GM23338 (cell line): ENCODE measurements around the gene SETBP1.

Source experiments
- EZH2 ChIP-seq: fragments of 200-600 bp; sonication (generic); IDR thresholded peaks from one replicate; pipeline ENCODE4 v1.8.0; 2017; ENCODE audit warnings: antibody characterized with exemption, mild to moderate bottlenecking, low read depth; ENCODE audit not compliant: unreplicated experiment
- EZH2phosphoT487 ChIP-seq: fragments of 200-600 bp; sonication (generic); IDR thresholded peaks from one replicate; pipeline ENCODE4 v1.8.1; 2018; ENCODE audit warnings: antibody characterized with exemption; ENCODE audit not compliant: unreplicated experiment
- JUNB ChIP-seq: IDR thresholded peaks from one replicate; pipeline ENCODE4 v1.6.1; 2016; ENCODE audit warnings: antibody characterized with exemption; ENCODE audit not compliant: unreplicated experiment
- POLR2AphosphoS5 ChIP-seq: IDR thresholded peaks from 2 replicates; pipeline ENCODE4 v1.6.1; 2016; ENCODE audit warnings: antibody characterized with exemption, low read depth
- TF ChIP-seq, protein P1 (sequence below), 2 experiments: fragments of 200-600 bp in 1 of 2; sonication (generic) in 1 of 2; conservative IDR thresholded peaks; 2 replicates each; pipeline versions ENCODE4 v1.5.1 to v1.6.1; 2016 to 2017; ENCODE audit warnings: antibody characterized with exemption in 2 of 2, low read depth in 2 of 2, mild to moderate bottlenecking in 2 of 2, moderate library complexity in 1 of 2

DNA sequence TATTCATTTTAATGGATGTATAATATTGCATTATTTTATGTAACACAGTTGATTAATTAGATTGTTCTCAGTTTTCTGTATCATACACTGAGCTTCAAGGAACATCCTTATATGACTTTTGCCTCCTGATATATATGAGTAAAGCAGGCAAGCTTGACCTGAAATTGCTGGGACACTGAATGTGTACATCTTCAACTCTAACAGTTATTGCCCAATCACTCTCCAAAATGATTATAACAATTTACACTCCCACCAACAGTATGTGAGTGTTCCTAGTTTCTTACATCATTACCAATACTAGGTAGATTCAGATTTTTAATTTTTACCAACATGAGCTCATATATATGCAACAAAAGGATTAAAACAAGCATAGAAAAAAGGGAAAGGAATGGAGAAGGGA lies 379.4 kb downstream of the SETBP1 start:
- no peak for TF ChIP-seq POLR2AphosphoS5
- TF ChIP-seq, protein P1, sequence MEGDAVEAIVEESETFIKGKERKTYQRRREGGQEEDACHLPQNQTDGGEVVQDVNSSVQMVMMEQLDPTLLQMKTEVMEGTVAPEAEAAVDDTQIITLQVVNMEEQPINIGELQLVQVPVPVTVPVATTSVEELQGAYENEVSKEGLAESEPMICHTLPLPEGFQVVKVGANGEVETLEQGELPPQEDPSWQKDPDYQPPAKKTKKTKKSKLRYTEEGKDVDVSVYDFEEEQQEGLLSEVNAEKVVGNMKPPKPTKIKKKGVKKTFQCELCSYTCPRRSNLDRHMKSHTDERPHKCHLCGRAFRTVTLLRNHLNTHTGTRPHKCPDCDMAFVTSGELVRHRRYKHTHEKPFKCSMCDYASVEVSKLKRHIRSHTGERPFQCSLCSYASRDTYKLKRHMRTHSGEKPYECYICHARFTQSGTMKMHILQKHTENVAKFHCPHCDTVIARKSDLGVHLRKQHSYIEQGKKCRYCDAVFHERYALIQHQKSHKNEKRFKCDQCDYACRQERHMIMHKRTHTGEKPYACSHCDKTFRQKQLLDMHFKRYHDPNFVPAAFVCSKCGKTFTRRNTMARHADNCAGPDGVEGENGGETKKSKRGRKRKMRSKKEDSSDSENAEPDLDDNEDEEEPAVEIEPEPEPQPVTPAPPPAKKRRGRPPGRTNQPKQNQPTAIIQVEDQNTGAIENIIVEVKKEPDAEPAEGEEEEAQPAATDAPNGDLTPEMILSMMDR (conservative IDR thresholded peaks at IDR 0.05; ENCODE audit: low read depth in 2 of 2) = no peak
- TF ChIP-seq JUNB = no peak
- no peak for TF ChIP-seq EZH2
- TF ChIP-seq EZH2phosphoT487 = no peak
